Daoy (cell line): Measurements from ENCODE around the gene CD74. TPM values are rescaled to one million over a fixed set of nuclear protein-coding genes. Genes with fewer than 3 reads are reported as not detected.

Experiments
- DNase-seq: peaks from one replicate; pipeline ENCODE4 v3.0.0-alpha.2; 2015; ENCODE audit warnings: low read depth
- total RNA-seq: library from RNA; depleted of rRNA; stranded (reverse); fragments of >200 nt; shearing (Covaris generic); gene quantifications from 2 replicates; pipeline ENCODE4 v1.2.3, GENCODE V29; 2014

The CD74 gene
- total RNA-seq, 1 experiment from 2014 or later: not detected

GRCh38 chr5:150397782-150398721 lies 14.7 kb downstream of the CD74 start:
- DNase-seq: no peak

DNA sequence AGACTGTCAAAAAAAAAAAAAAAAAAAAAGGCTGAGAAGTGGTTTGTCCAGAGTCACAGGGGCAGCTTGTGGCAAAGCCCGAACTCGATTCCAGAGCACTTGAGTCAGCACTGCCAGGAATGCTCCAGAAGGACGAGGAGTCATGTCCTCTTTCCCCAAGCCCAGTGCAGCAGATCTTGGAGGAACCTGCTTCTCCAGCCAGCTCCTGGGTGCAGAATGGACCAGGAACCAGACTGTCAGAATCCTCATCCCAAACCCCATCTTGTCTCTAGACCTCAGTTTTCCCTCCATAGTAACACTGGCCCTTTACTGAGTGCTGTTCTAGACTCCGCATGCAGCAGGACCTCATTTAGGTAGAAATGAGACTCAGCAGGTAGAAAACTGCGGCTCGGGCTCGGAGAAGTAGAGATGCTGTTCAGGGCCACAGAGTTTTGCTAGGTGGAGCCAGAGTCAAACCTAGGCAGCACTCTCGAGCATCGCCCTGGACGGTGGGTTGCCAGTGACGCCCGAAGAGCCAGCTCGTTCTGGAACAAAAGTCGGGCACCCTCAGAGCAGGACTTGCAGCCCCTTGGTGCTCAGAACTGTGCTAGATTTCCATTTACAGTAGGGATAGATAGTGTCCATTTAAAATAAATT lies 15.4 kb downstream of the CD74 start:
- no peak for DNase-seq

DNA sequence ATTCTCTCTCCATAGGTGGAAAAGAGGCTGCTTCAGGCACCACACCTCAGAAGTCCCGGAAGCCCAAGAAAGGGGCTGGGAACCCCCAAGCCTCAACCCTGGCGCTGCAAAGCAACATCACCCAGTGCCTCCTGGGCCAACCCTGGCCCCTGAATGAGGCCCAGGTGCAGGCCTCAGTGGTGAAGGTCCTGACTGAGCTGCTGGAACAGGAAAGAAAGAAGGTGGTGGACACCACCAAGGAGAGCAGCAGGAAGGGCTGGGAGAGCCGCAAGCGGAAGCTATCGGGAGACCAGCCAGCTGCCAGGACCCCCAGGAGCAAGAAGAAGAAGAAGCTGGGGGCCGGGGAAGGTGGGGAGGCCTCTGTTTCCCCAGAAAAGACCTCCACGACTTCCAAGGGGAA lies 16.4 kb downstream of the CD74 start:
- no peak for DNase-seq

DNA sequence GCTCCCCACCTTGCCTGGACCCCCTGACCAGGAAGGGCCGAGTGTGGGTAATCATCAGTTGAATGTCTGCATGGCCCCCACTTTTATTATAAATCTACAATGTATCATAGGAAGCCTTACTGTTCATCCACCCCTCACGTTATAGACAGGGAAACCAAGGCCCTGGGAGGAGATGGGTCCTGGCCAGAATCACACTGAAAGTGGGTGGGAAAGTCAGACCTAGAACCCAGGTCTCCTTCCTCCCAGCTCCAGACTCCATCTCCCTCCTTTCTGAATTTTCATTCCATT lies 17.1 kb downstream of the CD74 start:
- DNase-seq: no peak

DNA sequence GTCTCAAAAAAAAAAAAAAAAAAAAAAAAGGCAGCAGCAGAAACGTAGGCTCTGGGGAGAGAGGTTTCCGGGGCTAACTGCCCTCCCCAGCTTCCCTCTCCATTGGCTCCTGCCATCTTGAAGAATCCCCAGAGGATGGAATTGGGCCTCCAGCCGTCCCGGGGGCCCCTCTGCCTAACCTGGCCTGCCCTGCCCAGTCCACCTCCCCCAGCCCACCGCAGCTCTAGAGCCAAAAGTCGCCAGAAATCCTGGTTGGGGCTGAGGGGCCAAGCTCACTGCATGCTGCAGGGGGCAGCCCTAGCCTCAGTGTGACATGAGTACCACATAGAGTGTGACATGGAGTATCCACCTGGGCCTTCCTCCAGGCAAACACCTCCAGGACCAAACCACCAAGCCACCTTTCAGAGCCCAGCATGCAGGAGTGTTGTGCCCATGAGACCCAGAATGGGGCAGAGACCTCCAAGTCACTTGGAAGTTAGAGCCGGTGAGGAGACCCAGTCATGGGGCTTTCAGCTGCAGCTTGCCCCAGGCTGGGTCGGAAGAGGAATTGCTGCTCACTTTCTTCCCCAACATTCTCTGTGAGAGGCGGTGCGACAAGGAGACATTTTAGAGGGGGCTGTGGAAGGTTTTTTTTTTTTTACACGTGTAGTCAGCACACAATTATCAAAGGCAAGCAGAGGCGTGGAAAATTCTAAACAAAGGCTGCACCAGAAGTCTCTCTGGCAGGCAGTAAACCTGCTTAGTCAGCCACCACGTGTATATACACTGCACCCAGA lies 17.6 kb downstream of the CD74 start:
- DNase-seq: no peak

DNA sequence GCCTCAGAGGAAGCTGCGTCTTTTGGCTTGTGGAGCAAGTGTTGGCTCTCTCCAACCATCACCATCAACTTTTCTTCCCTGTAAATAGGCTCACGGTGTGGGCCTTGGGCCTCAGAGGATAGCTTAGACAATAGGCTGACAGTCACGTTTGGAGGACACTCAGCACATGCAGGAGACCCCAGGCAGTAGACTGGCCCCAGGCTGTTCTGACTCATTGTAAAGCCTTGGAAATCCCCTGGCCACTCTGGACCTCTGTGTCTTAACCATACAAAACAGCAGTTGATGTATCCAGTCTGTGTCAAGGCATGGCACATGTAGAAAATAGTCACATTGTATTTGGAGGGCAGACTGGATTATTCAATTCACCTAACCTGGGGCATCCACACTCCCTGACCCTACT lies 18.6 kb downstream of the CD74 start:
- peak; percentile 66 for DNase-seq

GRCh38 chr5:150393096-150393645 lies 19.5 kb downstream of the CD74 start:
- DNase-seq: no peak

DNA sequence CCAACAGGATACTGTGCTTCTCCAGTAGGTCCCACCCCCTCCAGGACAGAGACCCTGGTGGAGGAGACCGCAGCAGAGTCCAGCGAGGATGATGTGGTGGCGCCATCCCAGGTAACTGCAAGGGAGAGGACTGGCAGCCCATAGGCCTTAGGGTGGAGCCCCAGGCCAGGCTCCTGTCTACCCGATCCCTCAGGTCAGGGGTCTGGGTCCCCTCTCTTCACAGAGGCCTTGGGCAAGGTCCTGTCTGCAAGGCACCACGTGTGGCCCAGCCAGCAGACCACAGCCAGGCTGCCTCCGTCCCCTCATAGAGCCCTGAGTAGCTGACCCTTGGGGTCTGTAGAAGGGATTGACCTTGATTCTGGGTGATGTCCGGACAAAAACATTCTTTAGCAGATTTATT lies 20.0 kb downstream of the CD74 start:
- DNase-seq: no peak

DNA sequence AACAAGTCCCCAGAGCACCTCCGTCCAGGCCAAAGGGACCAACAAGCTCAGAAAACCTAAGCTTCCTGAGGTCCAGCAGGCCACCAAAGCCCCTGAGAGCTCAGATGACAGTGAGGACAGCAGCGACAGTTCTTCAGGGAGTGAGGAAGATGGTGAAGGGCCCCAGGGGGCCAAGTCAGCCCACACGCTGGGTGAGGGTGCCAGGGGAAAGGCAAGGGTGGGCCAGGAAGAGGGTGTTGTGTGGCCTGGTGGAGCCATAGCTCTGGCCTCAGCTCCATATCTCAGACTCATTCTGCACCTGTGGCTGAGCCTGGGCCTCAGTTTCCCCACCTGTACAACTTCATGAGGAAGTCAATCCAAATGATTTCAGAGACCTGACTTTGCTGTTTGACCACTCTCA lies 20.7 kb downstream of the CD74 start:
- no peak for DNase-seq

DNA sequence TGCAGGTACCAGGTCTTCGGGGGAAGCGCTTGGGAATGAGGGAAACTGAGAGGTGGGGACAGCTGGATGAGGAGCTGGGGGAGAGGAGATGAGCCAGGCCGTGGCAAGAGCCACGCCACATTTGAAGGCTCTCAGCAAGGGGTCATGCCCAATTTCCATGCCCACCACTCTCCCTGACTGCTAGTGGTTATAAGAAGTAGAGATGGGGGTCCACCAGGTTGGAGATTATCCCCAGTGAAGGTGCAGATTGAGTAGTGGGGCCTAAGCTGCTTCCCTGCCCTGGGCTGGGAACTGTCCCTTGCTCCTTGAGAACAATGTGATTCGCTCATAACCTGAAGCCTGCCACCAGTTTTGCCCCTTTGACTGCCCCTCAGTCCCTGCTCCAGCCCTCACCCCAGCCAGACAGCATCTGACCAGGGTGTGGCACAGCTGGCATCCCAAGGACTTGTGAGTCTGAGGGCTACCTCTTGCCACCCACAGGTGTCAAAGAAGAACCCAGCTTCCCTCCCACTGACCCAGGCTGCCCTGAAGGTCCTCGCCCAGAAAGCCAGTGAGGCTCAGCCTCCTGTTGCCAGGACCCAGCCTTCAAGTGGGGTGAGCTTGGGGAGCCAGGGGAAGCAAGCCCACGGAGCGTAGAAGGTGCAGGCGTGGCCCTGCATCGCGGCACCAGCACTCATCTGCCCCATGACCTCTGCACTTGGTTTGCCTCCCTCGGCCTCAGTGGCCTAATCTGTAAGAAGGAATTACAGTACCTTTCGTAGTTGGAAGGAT lies 21.5 kb downstream of the CD74 start:
- DNase-seq: no peak

GRCh38 chr5:150389531-150390266 lies 23.0 kb downstream of the CD74 start:
- no peak for DNase-seq

- DNase-seq: no peak
Measured at GRCh38 chr5:150386024-150386855, 26.5 kb downstream of the CD74 start.

- no peak for DNase-seq
Measured at GRCh38 chr5:150384701-150385100, 28.0 kb downstream of the CD74 start.

DNA sequence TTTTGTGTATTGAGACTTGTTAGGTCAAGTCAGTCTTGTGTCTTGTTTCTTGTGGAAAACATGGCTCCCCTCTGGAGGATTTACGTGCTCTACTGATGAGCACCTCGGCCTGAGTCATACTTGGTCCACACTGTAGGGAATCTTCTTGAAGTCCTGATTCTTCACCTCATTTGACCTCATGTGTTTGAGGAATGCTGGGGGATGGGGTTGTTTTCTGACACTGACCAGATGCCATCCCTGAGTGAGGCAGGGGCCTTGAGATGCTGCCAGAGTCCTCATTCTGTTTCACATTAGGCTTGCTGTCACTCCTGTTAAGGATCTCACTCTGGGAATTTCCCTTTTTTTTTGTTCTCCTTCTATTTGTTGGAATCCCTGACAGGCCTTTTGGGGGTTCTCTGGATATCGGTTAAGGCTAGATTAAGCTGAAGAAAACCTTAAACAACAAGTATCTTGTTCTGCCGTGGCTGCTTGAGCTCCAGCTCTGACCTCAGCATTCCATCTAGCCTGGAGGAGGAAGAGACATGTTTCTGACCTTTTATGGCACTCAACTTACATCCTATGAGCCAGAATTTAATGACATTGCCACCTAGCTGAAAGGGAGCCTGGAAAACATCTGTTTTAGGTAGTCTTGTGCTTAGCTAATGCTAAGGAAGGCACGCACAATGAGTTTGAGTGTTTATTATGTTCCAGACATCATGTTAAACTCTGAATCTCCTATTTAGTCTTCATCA lies 34.6 kb downstream of the CD74 start:
- peak; percentile 41 for DNase-seq

GRCh38 chr5:150376799-150377771 lies 35.6 kb downstream of the CD74 start:
- peak; percentile 62 for DNase-seq

DNA sequence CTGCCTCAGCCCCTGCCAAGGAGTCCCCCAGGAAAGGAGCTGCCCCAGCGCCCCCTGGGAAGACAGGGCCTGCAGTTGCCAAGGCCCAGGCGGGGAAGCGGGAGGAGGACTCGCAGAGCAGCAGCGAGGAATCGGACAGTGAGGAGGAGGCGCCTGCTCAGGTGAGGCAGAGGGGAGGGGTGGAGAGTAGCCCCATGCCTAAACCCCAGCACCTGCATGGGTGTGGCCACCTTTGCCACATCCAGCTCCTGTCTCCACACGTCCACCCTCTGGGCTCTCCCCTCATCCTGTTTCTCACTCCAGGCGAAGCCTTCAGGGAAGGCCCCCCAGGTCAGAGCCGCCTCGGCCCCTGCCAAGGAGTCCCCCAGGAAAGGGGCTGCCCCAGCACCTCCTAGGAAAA lies 38.1 kb downstream of the CD74 start:
- no peak for DNase-seq

DNA sequence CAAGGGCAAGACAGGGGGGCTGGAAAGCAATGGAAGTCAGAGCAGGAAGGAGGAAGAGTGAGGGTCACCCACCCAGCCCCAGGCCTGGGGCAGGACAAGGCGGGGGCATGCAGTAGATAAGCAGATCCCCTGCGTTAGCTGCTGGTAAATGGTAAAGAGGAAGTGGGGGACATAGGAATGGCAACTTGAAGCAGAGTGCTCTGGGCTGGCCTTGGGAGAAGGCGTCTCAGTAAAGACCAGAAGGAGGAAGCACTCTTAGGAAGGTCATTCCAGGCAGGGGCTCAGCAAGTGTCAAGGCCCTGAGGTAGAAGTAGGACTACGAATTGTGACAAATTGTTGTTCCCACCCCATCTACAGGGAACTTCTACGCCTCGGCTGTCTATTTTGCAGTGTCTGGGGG lies 40.1 kb downstream of the CD74 start:
- no peak for DNase-seq

- DNase-seq: no peak
Measured at GRCh38 chr5:150368526-150368925, 44.2 kb downstream of the CD74 start.
